Measurements from ENCODE around the gene SPINT1. TPM values are rescaled to one million over a fixed set of nuclear protein-coding genes. Genes with fewer than 3 reads are reported as not detected.

SPINT1 gene
- total and polyA plus RNA-seq, 12 donors: 0.17 to 1.9 (median 0.43) TPM; not detected in 1

GRCh38 chr15:40892447-40893012, 48.7 kb downstream of the SPINT1 start:
- peaks cover 0 to 30% (median 20%) of the 10 kb centered on the region in 9 donors for H3K4me1 ChIP-seq
- H3K36me3 ChIP-seq: peaks cover 0 to 21% (median 14%) of the 10 kb centered on the region in 9 donors
- H3K27me3 ChIP-seq: no peaks in the 10 kb centered on the region
- no peak overlapping the region for H3K27ac ChIP-seq
- intact Hi-C loops (cut with DNase I): loop anchor here in 8 of 10 donors (2.0 to 10.0 kb wide), 12 partner anchors 35 to 300 kb away; partner anchors contain the start of genes KNL1 (in 5 of the 8), DNAJC17 (in 1 of the 8), INO80 (in 1 of the 8) and RAD51 (in 1 of the 8)
- DNase-seq: no peak
- WGBS, 2 donors: 91 to 92% methylated on average over 2 of the region's 2 CpGs
- no peak overlapping the region for H3K4me3 ChIP-seq
- ATAC-seq: no peak
- no peak for TF ChIP-seq CTCF (IDR thresholded peaks at IDR 0.05)
- H3K9me3 ChIP-seq: no peaks in the 10 kb centered on the region

- Histone ChIP-seq H3K36me3 (peaks cover 0 to 27% (median 17%) of the 10 kb centered on the region in 9 donors), H3K4me3 (peak overlapping the region in 4 of 10 donors; percentile 81 to 99 (median 90)), H3K27me3 (no peaks in the 10 kb centered on the region), H3K9me3 (no peaks in the 10 kb centered on the region), H3K4me1 (peaks cover 0 to 30% (median 20%) of the 10 kb centered on the region in 9 donors), H3K27ac (peak overlapping the region in 5 of 10 donors; percentile 82 to 95 (median 87))
- intact Hi-C loops (cut with DNase I): loop anchor here in 8 of 10 donors (2.0 to 10.0 kb wide), 12 partner anchors 36 to 301 kb away; partner anchors contain the start of genes KNL1 (in 5 of the 8), DNAJC17 (in 1 of the 8), INO80 (in 1 of the 8) and RAD51 (in 1 of the 8)
- DNase-seq (peak in 1 of 2 donors; percentile 26), ATAC-seq (peak in 1 of 8 donors; percentile 4)
- no peak for TF ChIP-seq CTCF (IDR thresholded peaks at IDR 0.05)
- 85% methylated on average over 22 of the region's 22 CpGs for WGBS, 2 donors
These were observed 49.3 kb downstream of the SPINT1 start for GRCh38 chr15:40893019-40893670.

- WGBS, 2 donors: 2 to 4% methylated on average over 55 of the region's 55 CpGs
- Histone ChIP-seq H3K4me1 (peaks cover 0 to 30% (median 20%) of the 10 kb centered on the region in 9 donors), H3K9me3 (no peaks in the 10 kb centered on the region), H3K27me3 (no peaks in the 10 kb centered on the region), H3K27ac (peak within 1 kb of the TSS; percentile 69 to 95 (median 86)), H3K36me3 (peaks cover 0 to 35% (median 22%) of the 10 kb centered on the region in 9 donors), H3K4me3 (peak within 1 kb of the TSS; percentile 57 to 99 (median 90))
- peak; percentile 96 to 99 (median 99) for TF ChIP-seq CTCF (IDR thresholded peaks at IDR 0.05)
- DNase-seq (peak; percentile 98 to 99), ATAC-seq (peak; percentile 97 to 99 (median 99))
- intact Hi-C loops (cut with DNase I): loop anchor here in 9 of 10 donors (1.0 to 10.0 kb wide), 14 partner anchors 35 to 302 kb away; partner anchors contain the start of genes KNL1 (in 5 of the 9), DNAJC17 (in 1 of the 9), INO80 (in 1 of the 9) and RAD51 (in 1 of the 9)
These were observed 50.2 kb downstream of the SPINT1 start, which contains the start of gene VPS18 for GRCh38 chr15:40893733-40894680. TSS of gene VPS18 (plus strand) at chr15:40894450. CDS start at chr15:40894769, 319 bp downstream.

Measured in heart right ventricle (tissue), 16 donors.